H9 (cell line): Measurements from ENCODE around the gene UST. TPM values are rescaled to one million over a fixed set of nuclear protein-coding genes. Genes with fewer than 3 reads are reported as not detected.

Experiments
- DNase-seq: peaks from one replicate; pipeline ENCODE4 v3.0.0-alpha.2; 2017
- H2AFZ ChIP-seq: one replicate; pipeline ENCODE4 v1.6.1; 2013; ENCODE audit warnings: mild to moderate bottlenecking, low read length, control low read depth, moderate library complexity
- H2AK5ac ChIP-seq: 2 replicates; pipeline ENCODE4 v1.6.1; 2013; ENCODE audit warnings: low read length, control low read depth, mixed read lengths; ENCODE audit not compliant: insufficient read length
- H2BK120ac ChIP-seq: one replicate; pipeline ENCODE4 v1.6.1; 2013; ENCODE audit warnings: low read depth, mild to moderate bottlenecking, low read length, control low read depth, inconsistent platforms; ENCODE audit not compliant: poor library complexity, severe bottlenecking
- H2BK12ac ChIP-seq: 2 replicates; pipeline ENCODE4 v1.6.1; 2013; ENCODE audit warnings: low read length, control low read depth, mixed read lengths, low read depth; ENCODE audit not compliant: insufficient read length
- H2BK15ac ChIP-seq: 2 replicates; pipeline ENCODE4 v1.6.1; 2013; ENCODE audit warnings: low read depth, low read length, control low read depth
- H2BK20ac ChIP-seq: one replicate; pipeline ENCODE4 v1.6.1; 2013; ENCODE audit warnings: low read depth, mild to moderate bottlenecking, low read length, control low read depth, inconsistent platforms; ENCODE audit not compliant: poor library complexity, severe bottlenecking
- H2BK5ac ChIP-seq: 2 replicates; pipeline ENCODE4 v1.6.1; 2013; ENCODE audit warnings: low read length, control low read depth, mixed read lengths; ENCODE audit not compliant: insufficient read length
- H3K14ac ChIP-seq: 2 replicates; pipeline ENCODE4 v1.6.1; 2013; ENCODE audit warnings: low read length, control low read depth; ENCODE audit not compliant: insufficient read depth
- H3K18ac ChIP-seq: 2 replicates; pipeline ENCODE4 v1.6.1; 2013; ENCODE audit warnings: low read depth, mild to moderate bottlenecking, mixed read lengths, low read length, control low read depth; ENCODE audit not compliant: insufficient read length
- H3K23ac ChIP-seq: 2 replicates; pipeline ENCODE4 v1.6.1; 2013; ENCODE audit warnings: low read length, control low read depth, mixed read lengths, low read depth; ENCODE audit not compliant: insufficient read length
- H3K23me2 ChIP-seq: 2 replicates; pipeline ENCODE4 v1.6.1; 2013; ENCODE audit warnings: low read depth, mild to moderate bottlenecking, mixed read lengths, low read length, control low read depth; ENCODE audit not compliant: insufficient read length, poor library complexity, severe bottlenecking
- H3K27ac ChIP-seq: 2 replicates; pipeline ENCODE4 v1.5.1; 2013; ENCODE audit warnings: low read length, control low read depth, mixed read lengths, low read depth; ENCODE audit not compliant: insufficient read length
- H3K27me3 ChIP-seq: 2 replicates; pipeline ENCODE4 v1.6.1; 2013; ENCODE audit warnings: low read length, control low read depth, inconsistent platforms; ENCODE audit not compliant: insufficient read depth
- H3K4ac ChIP-seq: 2 replicates; pipeline ENCODE4 v1.6.1; 2013; ENCODE audit warnings: low read depth, mild to moderate bottlenecking, control low read depth, inconsistent platforms, low read length, moderate library complexity
- H3K4me1 ChIP-seq: 2 replicates; pipeline ENCODE4 v1.6.1; 2013; ENCODE audit warnings: low read length, control low read depth, inconsistent platforms; ENCODE audit not compliant: insufficient read depth
- H3K4me2 ChIP-seq: 2 replicates; pipeline ENCODE4 v1.6.1; 2013; ENCODE audit warnings: low read length, control low read depth, mixed read lengths; ENCODE audit not compliant: insufficient read length, insufficient read depth
- H3K56ac ChIP-seq: 2 replicates; pipeline ENCODE4 v1.6.1; 2013; ENCODE audit warnings: low read depth, mild to moderate bottlenecking, mixed read lengths, low read length, control low read depth; ENCODE audit not compliant: insufficient read length
- H3K79me1 ChIP-seq: 2 replicates; pipeline ENCODE4 v1.6.1; 2013; ENCODE audit warnings: low read depth, mild to moderate bottlenecking, moderate library complexity, low read length, control low read depth, inconsistent platforms; ENCODE audit not compliant: insufficient read depth, poor library complexity, severe bottlenecking
- H3K79me2 ChIP-seq: 2 replicates; pipeline ENCODE4 v1.6.1; 2013; ENCODE audit warnings: low read length, control low read depth, inconsistent platforms; ENCODE audit not compliant: insufficient read depth
- H3K9ac ChIP-seq: 2 replicates; pipeline ENCODE4 v1.6.1; 2013; ENCODE audit warnings: low read length, control low read depth, mixed read lengths; ENCODE audit not compliant: insufficient read length; ENCODE audit errors: extremely low read depth
- H3K9me3 ChIP-seq: one replicate; pipeline ENCODE4 v1.6.1; 2013; ENCODE audit warnings: low read depth, low read length, inconsistent platforms; ENCODE audit not compliant: control insufficient read depth
- H3T11ph ChIP-seq: one replicate; pipeline ENCODE4 v1.6.1; 2013; ENCODE audit warnings: mild to moderate bottlenecking, low read length, control low read depth, inconsistent platforms
- H4K20me1 ChIP-seq: one replicate; pipeline ENCODE4 v1.6.1; 2013; ENCODE audit not compliant: control insufficient read depth, insufficient read length, insufficient read depth
- H4K5ac ChIP-seq: 2 replicates; pipeline ENCODE4 v1.6.1; 2013; ENCODE audit warnings: low read depth, mild to moderate bottlenecking, mixed read lengths, low read length, control low read depth; ENCODE audit not compliant: insufficient read length
- H4K8ac ChIP-seq: replicated peaks from 2 replicates; pipeline ENCODE4 v1.6.1; 2013; ENCODE audit warnings: low read length, control low read depth, mixed read lengths, low read depth; ENCODE audit not compliant: insufficient read length
- H4K91ac ChIP-seq: 2 replicates; pipeline ENCODE4 v1.6.1; 2013; ENCODE audit warnings: low read depth, mild to moderate bottlenecking, moderate library complexity, mixed read lengths, low read length, control low read depth; ENCODE audit not compliant: insufficient read length
- H3K27ac Mint-ChIP-seq, 3 experiments: 2 replicates in 2 of 3; 3 replicates in 1 of 3; pipeline ENCODE4 v1.8.0; 2020 to 2021; ENCODE audit warnings: mixed read lengths in 3 of 3, mild to moderate bottlenecking in 1 of 3, moderate library complexity in 1 of 3
- H3K27me3 Mint-ChIP-seq: 2 replicates; pipeline ENCODE4 v1.8.0; 2021; ENCODE audit warnings: low read depth, mild to moderate bottlenecking, moderate library complexity, mixed read lengths
- H3K36me3 Mint-ChIP-seq, 3 experiments: 2 replicates in 2 of 3; 3 replicates in 1 of 3; pipeline ENCODE4 v1.8.0; 2020 to 2021; ENCODE audit warnings: low read depth in 3 of 3, mixed read lengths in 3 of 3; ENCODE audit not compliant: insufficient read depth in 1 of 3
- H3K4me1 Mint-ChIP-seq, 2 experiments: 2 replicates each; pipeline ENCODE4 v1.8.0; 2020; ENCODE audit warnings: mixed read lengths in 2 of 2
- H3K4me3 Mint-ChIP-seq, 2 experiments: 2 replicates in 1 of 2; 3 replicates in 1 of 2; pipeline ENCODE4 v1.8.0; 2020 to 2021; ENCODE audit warnings: mild to moderate bottlenecking in 2 of 2, mixed read lengths in 2 of 2, moderate library complexity in 1 of 2
- H3K9me3 Mint-ChIP-seq, 2 experiments: 2 replicates in 1 of 2; 3 replicates in 1 of 2; pipeline ENCODE4 v1.8.0; 2020; ENCODE audit warnings: mild to moderate bottlenecking in 2 of 2, mixed read lengths in 2 of 2, moderate library complexity in 1 of 2
- CTCF ChIP-seq: fragments of 200-600 bp; sonication (generic); conservative IDR thresholded peaks from 3 replicates; pipeline ENCODE4 v1.8.0; 2021; ENCODE audit warnings: antibody characterized with exemption, mild to moderate bottlenecking
- WGBS: extraction: QIAGEN DNeasy Blood & Tissue Kit; methylation state at CpG from one replicate; pipeline ENCODE4 v1.1.7; 2013; ENCODE audit warnings: missing lambda C conversion rate, low lambda C conversion rate, mixed read lengths; ENCODE audit not compliant: insufficient read length; ENCODE audit errors: extremely low coverage; 5-methylcytosine and 5-hydroxymethylcytosine counted together
- total RNA-seq: library from RNA; stranded (reverse); gene quantifications from 2 replicates; pipeline ENCODE4 v1.2.1, GENCODE V29; 2021

Gene UST
- total RNA-seq, 1 experiment from 2014 or later = 14.4 TPM

- peak overlapping the region; percentile 42 to 64 (median 49); a peak in 5 of 7 replicates for H3K27ac Mint-ChIP-seq
- TF ChIP-seq CTCF = no peak
Measured at GRCh38 chr6:148967011-148967520, 220.2 kb downstream of the UST start.

More at GRCh38 chr6:148967011-148967520, 220.2 kb downstream of the UST start:
- Histone ChIP-seq H3K14ac (no peak overlapping the region), H3K18ac (no peak overlapping the region), H2AK5ac (no peak overlapping the region), H2BK15ac (no peak overlapping the region), H3K4me1 (no peaks in the 10 kb centered on the region; the same call in 1 of the 2 replicates), H3K27ac (no peak overlapping the region), H3K79me2 (no peaks in the 10 kb centered on the region), H2BK20ac (no peak overlapping the region), H3K4ac (no peak overlapping the region), H4K91ac (no peak overlapping the region), H4K5ac (no peak overlapping the region), H4K20me1 (no peaks in the 10 kb centered on the region), H3K79me1 (no peaks in the 10 kb centered on the region), H2BK5ac (no peak overlapping the region), H2AFZ (no peak overlapping the region), H2BK120ac (no peak overlapping the region), H3K23me2 (no peaks in the 10 kb centered on the region), H4K8ac (no peak overlapping the region), H3K9ac (no peak overlapping the region), H3K4me2 (no peak overlapping the region), H3K27me3 (no peaks in the 10 kb centered on the region), H3T11ph (no peak overlapping the region), H3K9me3 (no peaks in the 10 kb centered on the region), H2BK12ac (no peak overlapping the region), H3K23ac (no peak overlapping the region), H3K56ac (no peak overlapping the region)
- Mint-ChIP-seq H3K4me3 (no peak overlapping the region), H3K4me1 (peaks cover 75 to 76% of the 10 kb centered on the region in 2 experiments), H3K36me3 (peaks cover 14 to 23% (median 17%) of the 10 kb centered on the region in 3 experiments), H3K9me3 (no peaks in the 10 kb centered on the region; a peak in 1 of 5 replicates), H3K27me3 (no peaks in the 10 kb centered on the region; the same call in 1 of the 2 replicates)
- no CpG with 5 or more reads among the region's 4 CpGs for WGBS
- no peak for DNase-seq
